K562 (cell line): ENCODE measurements around the gene SLC34A3. TPM values are rescaled to one million over a fixed set of nuclear protein-coding genes. Genes with fewer than 3 reads are reported as not detected.

ENCODE experiments used
- ATAC-seq: fragments of 200-7000 bp; cut with Tn5 transposase; 3 replicates; pipeline ENCODE4 v1.9.1; 2020; ENCODE audit warnings: moderate library complexity
- BruUV-seq: library from RNA; stranded (reverse); fragments of 400-500 nt; replicated peaks from 2 replicates; lab custom pipeline; 2021; lab: Mats Ljungman, UMichigan
- CTCF ChIA-PET: fragments of 300-600 bp; formaldehyde crosslinking; extraction: SDS; loops from one replicate; lab custom pipeline; 2021; ENCODE audit warnings: low intra/inter-chr PET ratio; lab: Yijun Ruan, JAX
- POLR2A ChIA-PET: fragments of 300-600, 350-650 bp; sonication (Branson Sonifier 250); formaldehyde crosslinking; extraction: SDS; loops from one replicate; lab custom pipeline; 2021; ENCODE audit warnings: antibody characterized with exemption, inconsistent platforms; lab: Yijun Ruan, JAX
- DNase-seq, 4 experiments: peaks; one replicate each; pipeline versions ENCODE4 v3.0.0 to v3.0.0-alpha.2; 2011 to 2018; ENCODE audit warnings: low spot score in 3 of 4, mixed read lengths in 3 of 4; ENCODE audit errors: extremely low read depth in 1 of 4
- FAIRE-seq: peaks from 2 replicates; lab custom pipeline; 2011; peaks lifted over from hg19 to GRCh38; lab: Jason Lieb, UNC
- H2AFZ ChIP-seq: 2 replicates; pipeline ENCODE4 v1.6.0; 2011; ENCODE audit warnings: low read depth, low read length, control low read depth, inconsistent platforms
- H3K27ac ChIP-seq: fragments of 200-600 bp; 3 replicates; pipeline ENCODE4 v1.8.0; 2011; ENCODE audit warnings: low read depth, mild to moderate bottlenecking, control low read depth, inconsistent platforms, low read length, moderate library complexity, mixed read lengths; ENCODE audit errors: extremely low read depth
- H3K27me3 ChIP-seq, 2 experiments: fragments of 300-600 bp in 1 of 2; 2 replicates in 1 of 2; 3 replicates in 1 of 2; pipeline versions ENCODE4 v1.6.0 to v1.8.0; 2011; ENCODE audit warnings: inconsistent platforms in 2 of 2, low read length in 2 of 2, mild to moderate bottlenecking in 1 of 2, mixed read lengths in 1 of 2, moderate library complexity in 1 of 2; ENCODE audit not compliant: control insufficient read depth in 2 of 2, insufficient read depth in 2 of 2
- H3K36me3 ChIP-seq: fragments of 300-600 bp; 3 replicates; pipeline ENCODE4 v1.8.0; 2011; ENCODE audit warnings: mild to moderate bottlenecking, low read length, inconsistent platforms; ENCODE audit not compliant: control insufficient read depth, insufficient read depth
- H3K4me1 ChIP-seq, 2 experiments: fragments of 200-600 bp in 1 of 2; replicated peaks in 1 of 2; 2 replicates in 1 of 2; 3 replicates in 1 of 2; pipeline versions ENCODE4 v1.5.1 to v1.8.0; 2011; ENCODE audit warnings: inconsistent platforms in 2 of 2, low read length in 2 of 2, mild to moderate bottlenecking in 1 of 2, mixed read lengths in 1 of 2, moderate library complexity in 1 of 2; ENCODE audit not compliant: control insufficient read depth in 2 of 2, insufficient read depth in 2 of 2
- H3K4me2 ChIP-seq: 2 replicates; pipeline ENCODE4 v1.6.1; 2011; ENCODE audit warnings: low read length, control low read depth, inconsistent platforms, mixed read lengths; ENCODE audit not compliant: insufficient read depth
- H3K4me3 ChIP-seq: fragments of 200-600 bp; sonication (generic), shearing (Covaris generic); 2 replicates; pipeline ENCODE4 v1.5.1; 2016; ENCODE audit warnings: control low read depth, inconsistent platforms
- H3K79me2 ChIP-seq: fragments of 200-600 bp; 3 replicates; pipeline ENCODE4 v1.8.0; 2011; ENCODE audit warnings: low read length, inconsistent platforms; ENCODE audit not compliant: control insufficient read depth, insufficient read depth
- H3K9ac ChIP-seq, 2 experiments: 2 replicates each; pipeline versions ENCODE4 v1.6.0 to v1.6.1; 2011; ENCODE audit warnings: low read depth in 2 of 2, low read length in 2 of 2, control low read depth in 1 of 2, inconsistent platforms in 1 of 2, mild to moderate bottlenecking in 1 of 2, mixed read lengths in 1 of 2; ENCODE audit not compliant: insufficient read depth in 1 of 2
- H3K9me1 ChIP-seq: one replicate; pipeline ENCODE4 v1.6.0; 2011; ENCODE audit warnings: inconsistent platforms, mild to moderate bottlenecking, low read length, moderate library complexity; ENCODE audit not compliant: control insufficient read depth, insufficient read depth
- H3K9me3 ChIP-seq: replicated peaks from 2 replicates; pipeline ENCODE4 v1.5.1; 2011; ENCODE audit warnings: low read depth, low read length, inconsistent platforms; ENCODE audit not compliant: control insufficient read depth, insufficient read depth
- H4K20me1 ChIP-seq: replicated peaks from 2 replicates; pipeline ENCODE4 v1.6.1; 2011; ENCODE audit warnings: low read length, inconsistent platforms, mixed read lengths; ENCODE audit not compliant: control insufficient read depth, insufficient read depth
- NFIC ChIP-seq: fragments of 450-650 bp; IDR thresholded peaks from 2 replicates; pipeline ENCODE4 v1.6.1; 2017; ENCODE audit warnings: mild to moderate bottlenecking, inconsistent platforms
- PYGO2 ChIP-seq: fragments of 450-650 bp; IDR thresholded peaks from 2 replicates; pipeline ENCODE4 v1.6.1; 2016; ENCODE audit warnings: mild to moderate bottlenecking, missing genetic modification characterization, moderate library complexity, missing compliant biosample characterization
- TARDBP ChIP-seq: fragments of 450-650 bp; IDR thresholded peaks from 2 replicates; pipeline ENCODE4 v1.6.1; 2016
- ZNF263 ChIP-seq: sonication (generic); formaldehyde crosslinking; IDR thresholded peaks from 2 replicates; pipeline ENCODE4 v1.8.0; 2022; ENCODE audit warnings: mild to moderate bottlenecking, missing genetic modification reagents, borderline replicate concordance
- WGBS: fragments of 100-300 bp; shearing (Covaris generic); methylation state at CpG from one replicate; pipeline ENCODE4 v1.1.6; 2016; ENCODE audit warnings: low coverage, mixed read lengths; ENCODE audit not compliant: insufficient coverage; ENCODE audit errors: missing lambda C conversion rate; 5-methylcytosine and 5-hydroxymethylcytosine counted together
- in situ Hi-C: fragments of 300-500 bp; cut with MboI; formaldehyde crosslinking; loops from 4 replicates; pipeline ENCODE4 v1.15.0; 2018; ENCODE audit warnings: inconsistent platforms, mixed read lengths
- intact Hi-C: fragments of 100-400 bp; cut with micrococcal nuclease; formaldehyde crosslinking; loops from 2 replicates; pipeline ENCODE4 v1.14.2; 2022
- polyA plus RNA-seq, 8 experiments: library from polyadenylated mRNA; depleted of rRNA in 4 of 8; stranded (reverse) in 5 of 8; unstranded in 3 of 8; fragments of >200 nt; fragmentation: Nextera tagmentation in 2 of 8; fragmentation: Illumina TruSeq in 1 of 8; extraction: Ambion mirVana in 2 of 8; extraction: Trizol in 1 of 8; gene quantifications; 2 replicates each; pipeline versions ENCODE4 v1.2.1 to v1.2.3, GENCODE V29; 2011 to 2014; ENCODE audit warnings: inconsistent platforms in 1 of 8, missing spikeins in 1 of 8
- total RNA-seq, 7 experiments: library from RNA; depleted of rRNA in 6 of 7; stranded (reverse); fragments of >200 nt in 6 of 7; fragmentation: Illumina TruSeq in 2 of 7; extraction: Trizol in 2 of 7; gene quantifications; 2 replicates each; pipeline versions ENCODE4 v1.2.1 to v1.2.3, GENCODE V29; 2011 to 2021; ENCODE audit warnings: low replicate concordance in 1 of 7
- TF ChIP-seq, protein P1 (sequence below): sonication (generic); formaldehyde crosslinking; IDR thresholded peaks from 2 replicates; pipeline ENCODE4 v1.8.1; 2023; ENCODE audit warnings: mild to moderate bottlenecking, missing genetic modification reagents, moderate library complexity

Gene SLC34A3
- total and polyA plus RNA-seq, 9 of the 15 experiments (the other 6 are each of a cell fraction or from before 2014, with no cell fraction given): not detected

DNA sequence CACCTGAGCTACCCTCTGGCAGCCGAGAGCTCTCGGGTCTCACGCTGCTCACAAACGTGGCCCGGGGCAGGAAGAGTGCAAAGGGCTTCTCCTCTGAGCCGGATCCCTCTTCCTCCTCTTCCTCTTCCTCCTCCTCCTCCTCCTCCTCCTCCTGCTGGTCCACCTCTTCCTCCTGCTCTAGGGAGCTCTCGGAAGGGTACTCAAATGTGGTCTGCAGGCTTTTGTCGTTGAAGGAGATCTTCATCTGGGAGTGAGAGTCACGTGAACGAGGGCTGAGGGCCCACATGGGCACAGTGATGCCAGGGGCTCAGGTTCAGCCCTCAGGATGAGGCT lies 38.3 kb upstream of the SLC34A3 start:
- Histone ChIP-seq H3K36me3 (peaks cover 35% of the 10 kb centered on the region; the same call in 1 of the 3 replicates), H3K9me3 (no peaks in the 10 kb centered on the region), H4K20me1 (no peaks in the 10 kb centered on the region; the same call in 1 of the 2 replicates), H3K4me3 (no peak overlapping the region), H3K4me1 (peaks cover 9 to 96% of the 10 kb centered on the region in 2 experiments), H3K4me2 (no peak overlapping the region), H3K9me1 (no peaks in the 10 kb centered on the region), H3K27ac (no peak overlapping the region), H3K79me2 (peaks cover 44% of the 10 kb centered on the region), H2AFZ (no peak overlapping the region), H3K27me3 (no peaks in the 10 kb centered on the region), H3K9ac (peak overlapping the region in 1 of 2 experiments; percentile 78; a peak in 2 of 4 replicates)
- WGBS: 79% methylated on average over 10 of the region's 10 CpGs
- intact Hi-C loops (no loop called here), in situ Hi-C loops (no loop called here)
- DNase-seq (no peak), ATAC-seq (no peak), FAIRE-seq (no peak)
- no TSS peak for BruUV-seq
- TF ChIP-seq PYGO2 (tag) (no peak), ZNF263 (CRISPR knock-in tag) (peak; percentile 41; the same call in 1 of the 2 replicates)
- TF ChIP-seq, protein P1, sequence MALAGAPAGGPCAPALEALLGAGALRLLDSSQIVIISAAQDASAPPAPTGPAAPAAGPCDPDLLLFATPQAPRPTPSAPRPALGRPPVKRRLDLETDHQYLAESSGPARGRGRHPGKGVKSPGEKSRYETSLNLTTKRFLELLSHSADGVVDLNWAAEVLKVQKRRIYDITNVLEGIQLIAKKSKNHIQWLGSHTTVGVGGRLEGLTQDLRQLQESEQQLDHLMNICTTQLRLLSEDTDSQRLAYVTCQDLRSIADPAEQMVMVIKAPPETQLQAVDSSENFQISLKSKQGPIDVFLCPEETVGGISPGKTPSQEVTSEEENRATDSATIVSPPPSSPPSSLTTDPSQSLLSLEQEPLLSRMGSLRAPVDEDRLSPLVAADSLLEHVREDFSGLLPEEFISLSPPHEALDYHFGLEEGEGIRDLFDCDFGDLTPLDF (CRISPR knock-in tag): no peak
- ChIA-PET CTCF (no interaction called here), POLR2A (interaction anchor here (0.6 to 6.7 kb wide), 6 partner anchors 10 to 62 kb away, joined by 3 to 56 read pairs (median 5); partner anchors contain the start of genes NDOR1, TMEM203, TPRN and TUBB4B)

- intact Hi-C loops: no loop called here
- Histone ChIP-seq H3K9me3 (no peaks in the 10 kb centered on the region), H3K79me2 (peaks cover 44% of the 10 kb centered on the region), H3K9ac (peak overlapping the region in 1 of 2 experiments; percentile 74; a peak in 2 of 4 replicates), H3K36me3 (peaks cover 35% of the 10 kb centered on the region; the same call in 1 of the 3 replicates), H3K9me1 (no peaks in the 10 kb centered on the region)
- FAIRE-seq: no peak
- in situ Hi-C loops: no loop called here
- TF ChIP-seq NFIC (peak; percentile 62), TARDBP (no peak)
- TF ChIP-seq, all 486 proteins: peak for 1
- WGBS: 63% methylated on average over 2 of the region's 2 CpGs
- Histone ChIP-seq H3K4me1 (peaks cover 9 to 96% of the 10 kb centered on the region in 2 experiments; a peak in 4 of 5 replicates), H3K27me3 (no peaks in the 10 kb centered on the region), H3K4me2 (no peak overlapping the region), H3K27ac (no peak overlapping the region), H3K4me3 (no peak overlapping the region), H4K20me1 (no peaks in the 10 kb centered on the region; the same call in 1 of the 2 replicates), H2AFZ (no peak overlapping the region)
- no TSS peak for BruUV-seq
- ATAC-seq: no peak
- CTCF ChIA-PET: no interaction called here
- POLR2A ChIA-PET: interaction anchor here (1.0 to 6.7 kb wide), 4 partner anchors 10 to 48 kb away, joined by 3 to 56 read pairs (median 8); partner anchors contain the start of genes NDOR1, TMEM203, TPRN and TUBB4B
- no peak for DNase-seq
Measured at GRCh38 chr9:137192859-137193258, 37.8 kb upstream of the SLC34A3 start.
